GM10248 (cell line): ENCODE measurements around the gene CNPPD1.

ENCODE experiments used
- CTCF ChIA-PET: fragments of 300-600 bp; sonication (Branson Sonifier 250); formaldehyde crosslinking; extraction: SDS; loops from one replicate; lab custom pipeline; 2021; ENCODE audit warnings: antibody characterized with exemption; lab: Yijun Ruan, JAX
- POLR2A ChIA-PET: fragments of 350-650 bp; sonication (Branson Sonifier 250); formaldehyde crosslinking; extraction: SDS; loops from one replicate; lab custom pipeline; 2020; ENCODE audit warnings: antibody characterized with exemption; lab: Yijun Ruan, JAX
- DNase-seq: peaks from one replicate; pipeline ENCODE4 v3.0.0; 2012; ENCODE audit errors: extremely low spot score
- TF ChIP-seq, protein P1 (sequence below): IDR thresholded peaks from 2 replicates; pipeline ENCODE4 v1.5.1; 2012; ENCODE audit warnings: mild to moderate bottlenecking, low read depth; ENCODE audit errors: extremely low read depth, missing control alignments, control extremely low read depth

Gene CNPPD1

DNA sequence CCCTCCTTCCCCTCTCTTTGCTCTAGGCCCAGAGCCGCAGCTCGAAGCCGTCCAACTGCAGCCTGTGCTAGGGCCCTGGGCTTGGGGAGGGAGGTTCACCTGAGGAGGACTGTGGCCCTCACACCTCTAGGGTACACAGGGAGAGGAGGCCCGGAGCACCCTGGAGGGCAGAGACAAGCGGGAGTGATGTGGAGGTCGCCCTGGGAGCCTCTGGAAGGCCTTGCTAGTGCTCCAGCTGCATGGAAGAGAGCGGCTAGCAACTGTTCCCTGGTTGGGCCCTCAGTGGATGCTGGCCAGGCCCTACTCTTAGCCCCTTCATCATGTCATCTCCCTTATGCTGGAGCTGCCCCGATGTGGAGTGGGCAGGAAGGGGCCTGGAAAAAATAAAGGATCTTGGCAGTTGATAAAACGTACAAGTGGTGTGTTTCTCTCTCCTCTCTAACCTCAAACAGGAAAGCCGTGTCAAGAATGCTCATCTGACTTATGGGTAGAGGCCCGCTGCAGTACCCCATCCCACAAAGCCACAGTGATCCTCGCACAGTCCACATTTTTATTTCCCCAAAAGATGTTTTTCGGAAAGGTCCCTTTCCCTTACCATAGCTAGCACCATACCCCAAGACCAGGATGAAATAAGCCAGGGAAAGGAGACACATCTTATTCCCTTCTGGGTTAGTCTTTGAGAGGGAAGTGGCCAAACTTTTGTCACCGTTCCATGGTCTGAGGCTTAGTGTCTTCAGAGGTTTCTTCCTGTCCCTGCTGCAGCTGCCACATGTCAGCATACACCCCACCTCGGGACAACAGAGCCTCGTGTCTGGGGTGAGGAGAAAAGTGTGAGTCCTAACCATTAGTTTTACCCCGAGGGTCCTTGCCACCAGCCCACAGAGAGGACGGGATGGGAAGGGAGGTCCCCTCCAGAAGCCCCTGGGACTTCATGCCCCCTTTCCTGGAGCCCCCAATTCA lies 32.8 kb upstream of the CNPPD1 start:
- POLR2A ChIA-PET, result interaction anchor here (0.7 kb wide), 1 partner anchor 8 kb away, joined by 3 read pairs; no protein-coding TSS in a partner anchor

DNA sequence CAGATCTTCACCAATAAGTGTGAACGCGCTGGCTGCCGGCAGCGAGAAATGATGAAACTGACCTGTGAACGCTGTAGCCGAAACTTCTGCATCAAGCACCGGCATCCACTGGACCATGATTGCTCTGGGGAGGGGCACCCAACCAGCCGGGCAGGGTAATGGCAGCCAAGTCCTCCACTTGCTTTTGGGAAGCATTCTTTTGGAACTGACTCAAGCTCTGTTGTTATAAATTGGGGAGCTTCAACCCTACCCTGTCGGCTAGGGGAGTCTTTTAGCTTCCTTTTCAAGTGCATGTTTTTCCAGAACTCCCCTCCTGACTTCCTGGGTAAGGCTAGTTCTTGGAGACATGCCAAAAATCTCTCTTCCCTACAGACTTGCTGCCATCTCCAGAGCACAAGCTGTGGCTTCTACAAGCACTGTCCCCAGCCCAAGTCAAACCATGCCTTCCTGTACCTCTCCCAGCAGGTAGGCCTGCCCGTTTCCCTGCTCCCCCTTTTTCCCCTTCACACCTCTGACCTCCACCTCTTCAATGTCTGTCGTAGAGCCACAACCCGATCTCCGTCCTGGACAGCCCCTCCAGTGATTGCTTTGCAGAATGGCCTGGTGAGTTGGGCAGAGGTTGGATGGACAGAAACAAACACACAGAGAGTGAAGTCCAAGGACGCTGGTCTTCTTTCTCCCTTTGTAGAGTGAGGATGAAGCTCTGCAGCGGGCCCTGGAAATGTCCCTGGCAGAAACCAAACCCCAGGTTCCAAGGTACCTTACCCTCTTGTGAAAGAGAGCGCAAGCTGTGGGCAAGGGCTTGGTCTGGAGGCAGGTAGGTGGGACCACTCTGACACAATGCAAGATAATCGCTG lies 31.4 kb upstream of the CNPPD1 start:
- TF ChIP-seq, protein P1, sequence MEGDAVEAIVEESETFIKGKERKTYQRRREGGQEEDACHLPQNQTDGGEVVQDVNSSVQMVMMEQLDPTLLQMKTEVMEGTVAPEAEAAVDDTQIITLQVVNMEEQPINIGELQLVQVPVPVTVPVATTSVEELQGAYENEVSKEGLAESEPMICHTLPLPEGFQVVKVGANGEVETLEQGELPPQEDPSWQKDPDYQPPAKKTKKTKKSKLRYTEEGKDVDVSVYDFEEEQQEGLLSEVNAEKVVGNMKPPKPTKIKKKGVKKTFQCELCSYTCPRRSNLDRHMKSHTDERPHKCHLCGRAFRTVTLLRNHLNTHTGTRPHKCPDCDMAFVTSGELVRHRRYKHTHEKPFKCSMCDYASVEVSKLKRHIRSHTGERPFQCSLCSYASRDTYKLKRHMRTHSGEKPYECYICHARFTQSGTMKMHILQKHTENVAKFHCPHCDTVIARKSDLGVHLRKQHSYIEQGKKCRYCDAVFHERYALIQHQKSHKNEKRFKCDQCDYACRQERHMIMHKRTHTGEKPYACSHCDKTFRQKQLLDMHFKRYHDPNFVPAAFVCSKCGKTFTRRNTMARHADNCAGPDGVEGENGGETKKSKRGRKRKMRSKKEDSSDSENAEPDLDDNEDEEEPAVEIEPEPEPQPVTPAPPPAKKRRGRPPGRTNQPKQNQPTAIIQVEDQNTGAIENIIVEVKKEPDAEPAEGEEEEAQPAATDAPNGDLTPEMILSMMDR, result no peak
- CTCF ChIA-PET, result interaction anchor here (1.2 to 1.9 kb wide), 3 partner anchors 48 to 150 kb away, joined by 4 to 10 read pairs (median 6); partner anchors contain the start of gene NHEJ1

More for the DNA sequence above, 32.8 kb upstream of the CNPPD1 start:
- DNase-seq, result no peak
- TF ChIP-seq, protein P1, result no peak
- CTCF ChIA-PET, result interaction anchor here (1.2 to 1.9 kb wide), 2 partner anchors 27 to 86 kb away, joined by 3 to 10 read pairs; no protein-coding TSS in a partner anchor

GRCh38 chr2:219207134-219207883 lies 30.6 kb upstream of the CNPPD1 start:
- ChIA-PET POLR2A (interaction anchor here (1.0 to 3.1 kb wide), 3 partner anchors 9 to 47 kb away, joined by 3 to 16 read pairs (median 12); partner anchors contain the start of genes CNPPD1, TUBA4A and TUBA4B), CTCF (interaction anchor here (1.2 to 2.4 kb wide), 6 partner anchors 13 to 149 kb away, joined by 4 to 10 read pairs (median 6); partner anchors contain the start of gene NHEJ1)
- no peak for DNase-seq

More for the DNA sequence above, 31.4 kb upstream of the CNPPD1 start:
- no peak for DNase-seq
- POLR2A ChIA-PET, result interaction anchor here (1.0 to 3.1 kb wide), 2 partner anchors 8 to 46 kb away, joined by 3 to 16 read pairs; partner anchors contain the start of genes TUBA4A and TUBA4B

GRCh38 chr2:219206328-219207133 lies 29.8 kb upstream of the CNPPD1 start, which contains the start of gene ZFAND2B:
Gene ZFAND2B (plus strand): TSS chr2:219206782. CDS start chr2:219206988, 206 bp downstream.
- POLR2A ChIA-PET, result interaction anchor here (1.0 to 3.1 kb wide), 5 partner anchors 10 to 47 kb away, joined by 3 to 16 read pairs (median 4); partner anchors contain the start of genes ANKZF1, ATG9A, CNPPD1 and TUBA4A
- TF ChIP-seq, protein P1, result no peak

More at GRCh38 chr2:219207134-219207883, 30.6 kb upstream of the CNPPD1 start:
- TF ChIP-seq, protein P1, result no peak

GRCh38 chr2:219205981-219206327 lies 29.2 kb upstream of the CNPPD1 start:
- TF ChIP-seq, protein P1, result no peak
- DNase-seq, result no peak
- ChIA-PET CTCF (interaction anchor here (0.7 to 2.4 kb wide), 18 partner anchors 9 to 226 kb away, joined by 3 to 8 read pairs (median 4); partner anchors contain the start of gene NHEJ1), POLR2A (interaction anchor here (1.0 to 3.1 kb wide), 4 partner anchors 23 to 48 kb away, joined by 3 to 16 read pairs (median 8); partner anchors contain the start of genes ANKZF1, ATG9A, CNPPD1 and TUBA4A)

More at GRCh38 chr2:219206328-219207133, 29.8 kb upstream of the CNPPD1 start, which contains the start of gene ZFAND2B:
- CTCF ChIA-PET, result interaction anchor here (0.7 to 2.4 kb wide), 18 partner anchors 10 to 227 kb away, joined by 3 to 8 read pairs (median 4); partner anchors contain the start of gene NHEJ1
- peak; percentile 99 for DNase-seq
